K562 (cell line): ENCODE data around the gene UNC13C. TPM values are rescaled to one million over a fixed set of nuclear protein-coding genes. Genes with fewer than 3 reads are reported as not detected.

Source experiments
- ATAC-seq: fragments of 200-7000 bp; cut with Tn5 transposase; 3 replicates; pipeline ENCODE4 v1.9.1; 2020; ENCODE audit warnings: moderate library complexity
- BruUV-seq: library from RNA; stranded (reverse); fragments of 400-500 nt; replicated peaks from 2 replicates; lab custom pipeline; 2021; lab: Mats Ljungman, UMichigan
- CTCF ChIA-PET: fragments of 300-600 bp; formaldehyde crosslinking; extraction: SDS; loops from one replicate; lab custom pipeline; 2021; ENCODE audit warnings: low intra/inter-chr PET ratio; lab: Yijun Ruan, JAX
- POLR2A ChIA-PET: fragments of 300-600, 350-650 bp; sonication (Branson Sonifier 250); formaldehyde crosslinking; extraction: SDS; loops from one replicate; lab custom pipeline; 2021; ENCODE audit warnings: antibody characterized with exemption, inconsistent platforms; lab: Yijun Ruan, JAX
- DNase-seq, 4 experiments: peaks; one replicate each; pipeline versions ENCODE4 v3.0.0 to v3.0.0-alpha.2; 2011 to 2018; ENCODE audit warnings: low spot score in 3 of 4, mixed read lengths in 3 of 4; ENCODE audit errors: extremely low read depth in 1 of 4
- FAIRE-seq: peaks from 2 replicates; lab custom pipeline; 2011; peaks lifted over from hg19 to GRCh38; lab: Jason Lieb, UNC
- H2AFZ ChIP-seq: 2 replicates; pipeline ENCODE4 v1.6.0; 2011; ENCODE audit warnings: low read depth, low read length, control low read depth, inconsistent platforms
- H3K27ac ChIP-seq: fragments of 200-600 bp; 3 replicates; pipeline ENCODE4 v1.8.0; 2011; ENCODE audit warnings: low read depth, mild to moderate bottlenecking, control low read depth, inconsistent platforms, low read length, moderate library complexity, mixed read lengths; ENCODE audit errors: extremely low read depth
- H3K27me3 ChIP-seq, 2 experiments: fragments of 300-600 bp in 1 of 2; 2 replicates in 1 of 2; 3 replicates in 1 of 2; pipeline versions ENCODE4 v1.6.0 to v1.8.0; 2011; ENCODE audit warnings: inconsistent platforms in 2 of 2, low read length in 2 of 2, mild to moderate bottlenecking in 1 of 2, mixed read lengths in 1 of 2, moderate library complexity in 1 of 2; ENCODE audit not compliant: control insufficient read depth in 2 of 2, insufficient read depth in 2 of 2
- H3K36me3 ChIP-seq: fragments of 300-600 bp; 3 replicates; pipeline ENCODE4 v1.8.0; 2011; ENCODE audit warnings: mild to moderate bottlenecking, low read length, inconsistent platforms; ENCODE audit not compliant: control insufficient read depth, insufficient read depth
- H3K4me1 ChIP-seq, 2 experiments: fragments of 200-600 bp in 1 of 2; replicated peaks in 1 of 2; 2 replicates in 1 of 2; 3 replicates in 1 of 2; pipeline versions ENCODE4 v1.5.1 to v1.8.0; 2011; ENCODE audit warnings: inconsistent platforms in 2 of 2, low read length in 2 of 2, mild to moderate bottlenecking in 1 of 2, mixed read lengths in 1 of 2, moderate library complexity in 1 of 2; ENCODE audit not compliant: control insufficient read depth in 2 of 2, insufficient read depth in 2 of 2
- H3K4me2 ChIP-seq: 2 replicates; pipeline ENCODE4 v1.6.1; 2011; ENCODE audit warnings: low read length, control low read depth, inconsistent platforms, mixed read lengths; ENCODE audit not compliant: insufficient read depth
- H3K4me3 ChIP-seq: fragments of 200-600 bp; sonication (generic), shearing (Covaris generic); 2 replicates; pipeline ENCODE4 v1.5.1; 2016; ENCODE audit warnings: control low read depth, inconsistent platforms
- H3K79me2 ChIP-seq: fragments of 200-600 bp; 3 replicates; pipeline ENCODE4 v1.8.0; 2011; ENCODE audit warnings: low read length, inconsistent platforms; ENCODE audit not compliant: control insufficient read depth, insufficient read depth
- H3K9ac ChIP-seq, 2 experiments: 2 replicates each; pipeline versions ENCODE4 v1.6.0 to v1.6.1; 2011; ENCODE audit warnings: low read depth in 2 of 2, low read length in 2 of 2, control low read depth in 1 of 2, inconsistent platforms in 1 of 2, mild to moderate bottlenecking in 1 of 2, mixed read lengths in 1 of 2; ENCODE audit not compliant: insufficient read depth in 1 of 2
- H3K9me1 ChIP-seq: one replicate; pipeline ENCODE4 v1.6.0; 2011; ENCODE audit warnings: inconsistent platforms, mild to moderate bottlenecking, low read length, moderate library complexity; ENCODE audit not compliant: control insufficient read depth, insufficient read depth
- H3K9me3 ChIP-seq: replicated peaks from 2 replicates; pipeline ENCODE4 v1.5.1; 2011; ENCODE audit warnings: low read depth, low read length, inconsistent platforms; ENCODE audit not compliant: control insufficient read depth, insufficient read depth
- H4K20me1 ChIP-seq: replicated peaks from 2 replicates; pipeline ENCODE4 v1.6.1; 2011; ENCODE audit warnings: low read length, inconsistent platforms, mixed read lengths; ENCODE audit not compliant: control insufficient read depth, insufficient read depth
- RAD21 ChIP-seq, 2 experiments: fragments of 250-450 bp in 1 of 2; fragments of 450-650 bp in 1 of 2; sonication (Bioruptor Pico) in 1 of 2; formaldehyde crosslinking in 1 of 2; IDR thresholded peaks in 1 of 2; conservative IDR thresholded peaks in 1 of 2; 2 replicates each; pipeline versions ENCODE4 v1.4.0 to v1.8.0; 2020 to 2022; ENCODE audit warnings: mild to moderate bottlenecking in 2 of 2, moderate library complexity in 1 of 2
- WGBS: fragments of 100-300 bp; shearing (Covaris generic); methylation state at CpG from one replicate; pipeline ENCODE4 v1.1.6; 2016; ENCODE audit warnings: low coverage, mixed read lengths; ENCODE audit not compliant: insufficient coverage; ENCODE audit errors: missing lambda C conversion rate; 5-methylcytosine and 5-hydroxymethylcytosine counted together
- in situ Hi-C: fragments of 300-500 bp; cut with MboI; formaldehyde crosslinking; loops from 4 replicates; pipeline ENCODE4 v1.15.0; 2018; ENCODE audit warnings: inconsistent platforms, mixed read lengths
- intact Hi-C: fragments of 100-400 bp; cut with micrococcal nuclease; formaldehyde crosslinking; loops from 2 replicates; pipeline ENCODE4 v1.14.2; 2022
- polyA plus RNA-seq, 8 experiments: library from polyadenylated mRNA; depleted of rRNA in 4 of 8; stranded (reverse) in 5 of 8; unstranded in 3 of 8; fragments of >200 nt; fragmentation: Nextera tagmentation in 2 of 8; fragmentation: Illumina TruSeq in 1 of 8; extraction: Ambion mirVana in 2 of 8; extraction: Trizol in 1 of 8; gene quantifications; 2 replicates each; pipeline versions ENCODE4 v1.2.1 to v1.2.3, GENCODE V29; 2011 to 2014; ENCODE audit warnings: inconsistent platforms in 1 of 8, missing spikeins in 1 of 8
- total RNA-seq, 7 experiments: library from RNA; depleted of rRNA in 6 of 7; stranded (reverse); fragments of >200 nt in 6 of 7; fragmentation: Illumina TruSeq in 2 of 7; extraction: Trizol in 2 of 7; gene quantifications; 2 replicates each; pipeline versions ENCODE4 v1.2.1 to v1.2.3, GENCODE V29; 2011 to 2021; ENCODE audit warnings: low replicate concordance in 1 of 7
- TF ChIP-seq, protein P1 (sequence below), 3 experiments: IDR thresholded peaks in 2 of 3; conservative IDR thresholded peaks in 1 of 3; 2 replicates each; pipeline ENCODE4 v1.5.1; 2011 to 2012; ENCODE audit warnings: low read length in 3 of 3, mild to moderate bottlenecking in 3 of 3, control low read depth in 2 of 3, improper control_type of control experiment in 1 of 3, inconsistent platforms in 1 of 3, low read depth in 1 of 3, mixed read lengths in 1 of 3, moderate library complexity in 1 of 3; ENCODE audit not compliant: insufficient read depth in 2 of 3
- TF ChIP-seq, protein P2 (sequence below): fragments of 250-450 bp; sonication (Bioruptor Pico); IDR thresholded peaks from 2 replicates; pipeline ENCODE4 v1.8.0; 2021; ENCODE audit warnings: moderate library complexity, mild to moderate bottlenecking, inconsistent platforms

UNC13C gene
- total and polyA plus RNA-seq, 9 of the 15 experiments (the other 6 are each of a cell fraction or from before 2014, with no cell fraction given) = not detected

DNA sequence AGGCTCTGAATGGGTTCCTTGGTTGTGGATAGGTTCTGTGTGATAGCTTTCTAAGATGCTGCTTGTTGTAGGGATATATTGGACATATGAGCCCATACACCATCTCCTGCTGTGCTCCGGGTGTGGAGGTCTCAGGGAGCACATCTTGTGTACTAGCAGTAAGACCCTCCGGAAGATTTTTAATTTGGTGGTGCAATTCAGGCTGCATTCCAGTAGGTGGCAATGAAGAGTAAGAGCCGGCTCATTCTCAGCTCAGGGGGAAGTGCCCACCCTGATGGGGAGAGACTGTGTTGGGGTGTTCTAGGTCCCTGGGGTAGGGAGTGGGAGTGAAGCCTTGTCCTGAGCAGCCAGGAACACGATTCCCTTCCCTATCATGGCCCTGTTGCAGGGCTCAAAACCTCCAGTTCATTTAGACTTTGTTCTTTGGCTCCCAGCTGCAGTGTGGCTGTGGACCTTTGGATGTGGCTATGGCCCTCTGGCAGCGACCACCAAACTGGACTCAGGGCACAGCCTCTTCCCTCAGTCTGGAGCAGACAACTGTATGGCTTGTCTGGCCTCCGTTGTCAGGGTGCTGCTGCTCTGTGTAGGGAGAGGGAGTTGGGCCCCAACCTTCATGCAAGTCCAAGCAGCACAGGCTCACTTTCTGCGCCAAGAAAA, 104.7 kb downstream of the UNC13C start:
- 5% methylated on average over 7 of the region's 7 CpGs for WGBS
- in situ Hi-C loops = no loop called here
- Histone ChIP-seq H3K79me2 (no peaks in the 10 kb centered on the region), H3K27me3 (no peaks in the 10 kb centered on the region), H3K4me1 (no peaks in the 10 kb centered on the region), H3K9ac (no peak overlapping the region), H2AFZ (no peak overlapping the region), H3K4me3 (no peak overlapping the region), H3K9me3 (no peaks in the 10 kb centered on the region), H3K4me2 (no peak overlapping the region), H3K27ac (no peak overlapping the region), H4K20me1 (no peaks in the 10 kb centered on the region), H3K36me3 (no peaks in the 10 kb centered on the region), H3K9me1 (no peaks in the 10 kb centered on the region)
- TF ChIP-seq, protein P1, sequence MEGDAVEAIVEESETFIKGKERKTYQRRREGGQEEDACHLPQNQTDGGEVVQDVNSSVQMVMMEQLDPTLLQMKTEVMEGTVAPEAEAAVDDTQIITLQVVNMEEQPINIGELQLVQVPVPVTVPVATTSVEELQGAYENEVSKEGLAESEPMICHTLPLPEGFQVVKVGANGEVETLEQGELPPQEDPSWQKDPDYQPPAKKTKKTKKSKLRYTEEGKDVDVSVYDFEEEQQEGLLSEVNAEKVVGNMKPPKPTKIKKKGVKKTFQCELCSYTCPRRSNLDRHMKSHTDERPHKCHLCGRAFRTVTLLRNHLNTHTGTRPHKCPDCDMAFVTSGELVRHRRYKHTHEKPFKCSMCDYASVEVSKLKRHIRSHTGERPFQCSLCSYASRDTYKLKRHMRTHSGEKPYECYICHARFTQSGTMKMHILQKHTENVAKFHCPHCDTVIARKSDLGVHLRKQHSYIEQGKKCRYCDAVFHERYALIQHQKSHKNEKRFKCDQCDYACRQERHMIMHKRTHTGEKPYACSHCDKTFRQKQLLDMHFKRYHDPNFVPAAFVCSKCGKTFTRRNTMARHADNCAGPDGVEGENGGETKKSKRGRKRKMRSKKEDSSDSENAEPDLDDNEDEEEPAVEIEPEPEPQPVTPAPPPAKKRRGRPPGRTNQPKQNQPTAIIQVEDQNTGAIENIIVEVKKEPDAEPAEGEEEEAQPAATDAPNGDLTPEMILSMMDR (IDR thresholded peaks at IDR 0.05 in 2 of 3, conservative IDR thresholded peaks at IDR 0.05 in 1 of 3; ENCODE audit: insufficient read depth in 2 of 3, low read depth in 1 of 3, low read length in 3 of 3) = peak; percentile 26 to 63 (median 39); a peak in 5 of 6 replicates
- TF ChIP-seq, protein P2, sequence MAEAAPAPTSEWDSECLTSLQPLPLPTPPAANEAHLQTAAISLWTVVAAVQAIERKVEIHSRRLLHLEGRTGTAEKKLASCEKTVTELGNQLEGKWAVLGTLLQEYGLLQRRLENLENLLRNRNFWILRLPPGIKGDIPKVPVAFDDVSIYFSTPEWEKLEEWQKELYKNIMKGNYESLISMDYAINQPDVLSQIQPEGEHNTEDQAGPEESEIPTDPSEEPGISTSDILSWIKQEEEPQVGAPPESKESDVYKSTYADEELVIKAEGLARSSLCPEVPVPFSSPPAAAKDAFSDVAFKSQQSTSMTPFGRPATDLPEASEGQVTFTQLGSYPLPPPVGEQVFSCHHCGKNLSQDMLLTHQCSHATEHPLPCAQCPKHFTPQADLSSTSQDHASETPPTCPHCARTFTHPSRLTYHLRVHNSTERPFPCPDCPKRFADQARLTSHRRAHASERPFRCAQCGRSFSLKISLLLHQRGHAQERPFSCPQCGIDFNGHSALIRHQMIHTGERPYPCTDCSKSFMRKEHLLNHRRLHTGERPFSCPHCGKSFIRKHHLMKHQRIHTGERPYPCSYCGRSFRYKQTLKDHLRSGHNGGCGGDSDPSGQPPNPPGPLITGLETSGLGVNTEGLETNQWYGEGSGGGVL (CRISPR knock-in tag) = no peak
- peak; percentile 21 to 42; a peak in 3 of 4 replicates for TF ChIP-seq RAD21 (CRISPR knock-in tag; conservative IDR thresholded peaks at IDR 0.05 in 1 of 2, IDR thresholded peaks at IDR 0.05 in 1 of 2)
- DNase-seq (peak; percentile 9 to 21 (median 13)), ATAC-seq (no peak), FAIRE-seq (no peak)
- intact Hi-C loops = no loop called here
- CTCF ChIA-PET = no interaction called here
- no TSS peak for BruUV-seq
- POLR2A ChIA-PET = no interaction called here
